HL-60 (cell line): Measurements from ENCODE around the gene KDF1.

Experiments
- GABPA ChIP-seq: IDR thresholded peaks from 2 replicates; pipeline ENCODE4 v1.6.1; 2012; ENCODE audit warnings: low read depth
- TF ChIP-seq, protein P1 (sequence below): IDR thresholded peaks from one replicate; pipeline ENCODE4 v1.5.1; 2011; ENCODE audit warnings: low read length, control low read depth, inconsistent platforms; ENCODE audit not compliant: insufficient read depth

DNA sequence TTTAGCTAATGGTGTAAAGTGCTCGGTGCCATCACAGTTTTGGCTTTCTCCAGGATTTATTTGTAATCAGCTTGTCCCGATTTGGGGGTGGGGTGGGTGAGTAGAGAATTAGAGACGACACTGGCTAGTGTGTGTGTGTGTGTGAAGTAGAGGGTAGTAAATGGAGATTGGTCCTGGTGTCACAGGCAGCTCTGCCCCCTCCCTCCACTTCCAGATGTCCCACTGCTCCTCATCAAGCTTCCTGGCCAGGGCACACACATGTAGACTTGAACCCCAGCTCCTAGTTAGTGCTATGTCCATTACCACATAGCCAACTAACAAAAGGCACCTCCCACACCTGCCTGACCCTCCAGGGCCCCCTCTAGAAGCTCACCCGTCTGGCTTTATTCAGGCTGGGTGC lies 36.4 kb upstream of the KDF1 start:
- TF ChIP-seq, protein P1, sequence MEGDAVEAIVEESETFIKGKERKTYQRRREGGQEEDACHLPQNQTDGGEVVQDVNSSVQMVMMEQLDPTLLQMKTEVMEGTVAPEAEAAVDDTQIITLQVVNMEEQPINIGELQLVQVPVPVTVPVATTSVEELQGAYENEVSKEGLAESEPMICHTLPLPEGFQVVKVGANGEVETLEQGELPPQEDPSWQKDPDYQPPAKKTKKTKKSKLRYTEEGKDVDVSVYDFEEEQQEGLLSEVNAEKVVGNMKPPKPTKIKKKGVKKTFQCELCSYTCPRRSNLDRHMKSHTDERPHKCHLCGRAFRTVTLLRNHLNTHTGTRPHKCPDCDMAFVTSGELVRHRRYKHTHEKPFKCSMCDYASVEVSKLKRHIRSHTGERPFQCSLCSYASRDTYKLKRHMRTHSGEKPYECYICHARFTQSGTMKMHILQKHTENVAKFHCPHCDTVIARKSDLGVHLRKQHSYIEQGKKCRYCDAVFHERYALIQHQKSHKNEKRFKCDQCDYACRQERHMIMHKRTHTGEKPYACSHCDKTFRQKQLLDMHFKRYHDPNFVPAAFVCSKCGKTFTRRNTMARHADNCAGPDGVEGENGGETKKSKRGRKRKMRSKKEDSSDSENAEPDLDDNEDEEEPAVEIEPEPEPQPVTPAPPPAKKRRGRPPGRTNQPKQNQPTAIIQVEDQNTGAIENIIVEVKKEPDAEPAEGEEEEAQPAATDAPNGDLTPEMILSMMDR = no peak
- TF ChIP-seq GABPA = no peak
